Tongue (tissue), 2 donors: ENCODE results near the gene PMM2. TPM values are rescaled to one million over a fixed set of nuclear protein-coding genes. Genes with fewer than 3 reads are reported as not detected.
"Not testable (repeated sequence)": the region's sequence is repeated elsewhere in the genome, so short reads cannot be mapped to it uniquely, and the experiment has no call there.

Source experiments
- DNase-seq: peaks from one replicate; pipeline ENCODE4 v3.0.0-alpha.2; 2015
- total RNA-seq: library from RNA; depleted of rRNA; stranded (reverse); fragments of >200 nt; gene quantifications from one replicate; pipeline ENCODE4 v1.2.3, GENCODE V29; 2014

Gene PMM2
- total RNA-seq, 1 donor from 2014 or later = 27.9 TPM

DNA sequence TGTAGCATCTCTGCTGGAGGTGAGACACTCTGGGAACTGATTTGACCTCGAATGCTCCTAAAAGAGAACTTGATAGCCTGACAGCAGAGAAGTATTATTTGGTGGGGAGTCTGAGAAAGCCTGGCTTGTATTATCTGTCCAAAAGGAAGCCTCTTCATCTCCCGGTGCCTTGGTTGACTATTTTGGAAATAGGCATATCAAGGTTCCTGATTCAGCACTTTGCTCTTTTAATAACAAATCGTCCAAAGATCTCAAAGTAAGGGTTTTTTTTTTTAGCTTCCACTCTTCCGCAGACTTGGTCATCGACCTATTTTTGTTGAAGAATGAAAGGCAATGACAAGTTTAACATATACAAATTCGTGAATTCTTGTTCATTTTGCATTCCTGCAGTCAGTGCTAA, 15.0 kb upstream of the PMM2 start:
- DNase-seq = no peak

DNA sequence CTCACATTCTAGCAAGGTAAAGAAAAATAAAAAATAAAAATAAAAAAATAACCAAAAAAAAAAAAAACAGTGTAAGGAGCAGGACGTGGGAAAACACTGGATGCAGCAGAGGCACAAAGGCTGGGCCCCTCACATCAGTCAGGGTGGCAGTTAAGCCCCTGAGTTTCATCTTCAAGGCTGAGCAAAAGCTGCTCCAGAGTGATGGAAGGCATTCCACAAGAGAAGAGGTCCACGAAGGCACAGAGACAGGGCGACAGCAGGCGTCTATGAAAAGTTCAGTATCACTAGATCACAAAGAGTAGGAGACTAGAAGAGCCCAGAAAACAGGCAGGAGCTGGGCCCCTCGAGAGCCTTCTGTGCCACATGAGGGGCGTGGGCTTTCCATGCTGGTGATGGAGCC, 12.2 kb upstream of the PMM2 start:
- no peak for DNase-seq

DNA sequence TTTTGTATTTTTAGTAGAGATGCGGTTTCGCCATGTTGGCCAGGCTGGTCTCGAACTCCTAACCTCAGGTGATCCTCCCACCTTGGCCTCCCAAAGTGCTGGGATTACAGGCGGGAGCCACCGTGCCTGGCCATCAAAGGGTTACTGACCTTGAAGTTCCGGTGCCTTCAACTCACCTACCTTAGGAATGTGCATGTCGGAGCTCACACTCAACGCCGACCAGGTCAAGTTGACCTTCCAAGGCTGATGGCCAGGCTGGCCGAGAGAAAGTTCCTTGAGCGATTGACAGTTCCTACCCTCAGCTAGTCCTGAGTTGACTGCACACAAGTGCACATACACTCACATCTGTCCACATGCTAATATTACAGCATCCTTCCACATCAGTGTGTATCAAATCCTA, 11.3 kb upstream of the PMM2 start:
- DNase-seq = not testable (repeated sequence)

DNA sequence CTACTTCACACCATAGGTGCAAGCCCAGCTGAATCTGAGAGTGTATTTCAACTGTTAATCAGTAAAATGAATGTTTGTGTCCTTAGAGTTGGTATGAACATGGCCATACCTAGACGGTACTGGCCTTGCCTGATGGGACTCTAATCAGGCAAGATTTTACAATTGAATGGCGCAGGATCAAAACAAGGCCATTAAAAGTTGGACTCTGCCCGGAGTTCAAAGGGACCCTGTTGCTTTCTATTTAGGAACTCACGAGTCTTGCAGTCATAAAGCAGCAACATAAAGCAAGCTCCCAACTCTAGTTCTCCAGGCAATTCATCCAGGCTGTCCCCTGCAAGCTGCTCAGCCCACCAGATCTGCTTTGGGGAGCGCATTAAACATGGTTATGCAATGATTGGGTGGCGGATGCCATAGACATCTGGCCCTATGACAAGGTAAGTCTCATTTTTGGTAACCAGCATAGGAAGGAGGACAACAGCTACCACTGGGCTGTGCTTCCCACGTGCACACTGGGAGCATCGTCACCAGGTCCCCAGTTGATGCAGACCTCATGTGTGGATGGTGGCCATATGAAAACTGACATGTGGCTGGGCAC, 9.0 kb upstream of the PMM2 start:
- DNase-seq = no peak

- no peak for DNase-seq
Observed at GRCh38 chr16:8795091-8795490, 2.5 kb upstream of the PMM2 start.

- DNase-seq = no peak
Observed at GRCh38 chr16:8795818-8796217, 1.8 kb upstream of the PMM2 start.

DNA sequence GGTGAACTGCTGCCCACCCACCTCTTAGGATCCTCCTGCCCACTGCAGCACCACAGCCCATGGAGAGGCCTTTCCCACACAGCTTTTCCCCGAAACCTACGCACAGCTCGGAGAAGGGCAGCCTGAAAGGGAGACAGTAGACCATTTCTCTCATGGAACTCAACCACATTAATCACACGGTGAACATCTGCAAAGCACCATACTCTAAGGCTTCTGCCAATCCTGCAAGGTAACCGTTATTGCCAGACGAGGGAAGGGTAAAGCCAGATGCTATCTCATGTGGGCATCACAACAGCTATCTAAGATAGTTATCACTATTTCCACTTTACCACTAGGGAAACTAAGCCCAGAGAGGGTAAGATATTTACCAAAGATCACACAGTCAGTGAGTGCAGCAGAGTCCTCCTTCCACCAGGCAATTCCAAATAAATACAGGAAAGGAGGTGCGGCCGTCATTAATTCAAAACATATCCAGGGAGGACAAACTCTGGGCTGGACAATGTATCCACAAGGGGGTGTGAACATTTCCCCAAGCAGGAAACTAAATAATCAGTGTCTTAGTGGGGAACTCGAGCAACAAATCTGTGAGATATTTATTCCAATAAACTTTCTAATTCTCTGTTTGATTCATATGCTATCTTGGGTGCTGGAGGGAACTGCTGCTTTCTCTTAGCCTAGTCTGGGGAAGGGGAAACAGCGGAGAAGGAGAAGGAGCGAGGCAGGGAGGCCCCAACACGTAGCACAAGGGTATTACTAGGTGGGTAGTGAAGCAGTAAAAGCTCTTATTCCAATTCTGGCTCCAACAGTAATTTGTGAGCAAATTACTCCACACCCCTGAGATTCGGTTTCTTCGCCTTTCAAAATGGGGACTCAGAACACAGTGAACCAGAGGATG, 923 bp upstream of the PMM2 start:
- no peak for DNase-seq

GRCh38 chr16:8798174-8798527, 512 bp downstream of the PMM2 start:
- peak; percentile 6 for DNase-seq

GRCh38 chr16:8798535-8799157, 1.0 kb downstream of the PMM2 start:
- DNase-seq = no peak

DNA sequence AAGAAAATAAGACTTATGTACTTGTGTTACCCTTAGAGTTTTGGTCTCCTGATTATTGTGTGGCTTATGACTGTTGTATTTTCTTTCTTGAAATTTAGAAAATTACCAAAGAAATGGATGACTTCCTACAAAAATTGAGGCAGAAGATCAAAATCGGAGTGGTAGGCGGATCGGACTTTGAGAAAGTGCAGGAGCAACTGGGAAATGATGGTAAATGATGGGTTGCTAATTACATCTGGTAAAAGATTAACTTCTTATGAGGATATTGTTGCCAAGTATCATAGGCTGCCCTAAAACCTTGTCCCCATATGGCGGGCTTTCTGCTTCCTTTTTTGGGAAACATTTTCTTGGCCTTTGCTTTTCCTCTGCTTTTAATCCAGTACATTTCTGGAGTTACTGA, 4.1 kb downstream of the PMM2 start:
- DNase-seq = no peak

GRCh38 chr16:8803733-8804132, 6.1 kb downstream of the PMM2 start:
- DNase-seq = not testable (repeated sequence)

DNA sequence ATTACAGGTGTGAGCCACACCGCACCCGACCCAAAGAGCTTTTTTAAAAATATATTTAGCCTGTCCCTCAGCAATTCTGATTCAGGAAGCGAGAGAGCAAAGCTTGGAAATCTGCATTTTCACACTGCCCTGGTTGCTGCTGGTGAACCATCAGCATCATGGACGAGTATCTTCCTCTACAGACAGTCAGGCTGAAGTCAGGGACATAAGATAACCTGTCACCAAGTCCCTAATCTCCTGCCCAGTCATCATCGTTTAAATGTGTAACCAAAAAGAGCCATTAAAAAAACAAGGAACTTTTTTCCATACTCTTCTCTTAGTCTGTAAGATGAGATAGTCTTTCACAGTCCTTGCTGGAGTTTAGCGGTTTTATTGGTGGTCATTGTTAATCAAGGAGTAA, 6.7 kb downstream of the PMM2 start:
- DNase-seq = no peak

DNA sequence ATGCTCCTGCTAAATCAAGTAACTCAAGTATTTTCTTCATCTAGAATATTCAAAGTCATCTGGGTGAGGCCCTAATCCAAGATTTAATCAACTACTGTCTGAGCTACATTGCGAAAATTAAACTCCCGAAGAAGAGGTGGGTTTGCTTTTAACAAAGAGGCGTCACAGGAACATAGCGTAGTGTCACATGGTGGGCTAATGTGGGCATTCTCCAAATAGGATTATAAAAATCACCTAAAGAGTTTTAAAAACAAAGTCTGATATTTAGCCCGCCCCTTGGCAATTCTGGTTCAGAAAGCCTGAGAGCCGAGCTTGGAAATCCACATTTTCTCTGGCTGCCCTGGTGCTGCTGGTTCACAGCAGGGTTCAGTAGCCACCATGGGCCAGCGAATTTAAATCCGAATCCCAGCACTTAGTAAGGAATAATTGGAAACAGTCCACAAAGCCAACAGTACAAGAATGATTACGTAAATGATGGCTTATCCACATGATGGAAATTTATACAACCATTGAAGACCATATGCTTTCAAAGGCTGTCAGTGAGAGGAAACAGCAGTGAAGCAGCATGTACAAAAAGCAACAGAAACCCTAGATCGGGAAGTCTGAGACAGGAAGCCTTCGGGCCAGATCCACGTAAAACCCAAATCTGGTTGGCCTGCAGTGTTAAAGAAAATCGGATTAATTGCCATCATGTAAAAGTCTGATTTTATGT, 8.8 kb downstream of the PMM2 start:
- no peak for DNase-seq

- no peak for DNase-seq
Observed at GRCh38 chr16:8807189-8807588, 9.6 kb downstream of the PMM2 start.

GRCh38 chr16:8808009-8808408, 10.4 kb downstream of the PMM2 start:
- no peak for DNase-seq

DNA sequence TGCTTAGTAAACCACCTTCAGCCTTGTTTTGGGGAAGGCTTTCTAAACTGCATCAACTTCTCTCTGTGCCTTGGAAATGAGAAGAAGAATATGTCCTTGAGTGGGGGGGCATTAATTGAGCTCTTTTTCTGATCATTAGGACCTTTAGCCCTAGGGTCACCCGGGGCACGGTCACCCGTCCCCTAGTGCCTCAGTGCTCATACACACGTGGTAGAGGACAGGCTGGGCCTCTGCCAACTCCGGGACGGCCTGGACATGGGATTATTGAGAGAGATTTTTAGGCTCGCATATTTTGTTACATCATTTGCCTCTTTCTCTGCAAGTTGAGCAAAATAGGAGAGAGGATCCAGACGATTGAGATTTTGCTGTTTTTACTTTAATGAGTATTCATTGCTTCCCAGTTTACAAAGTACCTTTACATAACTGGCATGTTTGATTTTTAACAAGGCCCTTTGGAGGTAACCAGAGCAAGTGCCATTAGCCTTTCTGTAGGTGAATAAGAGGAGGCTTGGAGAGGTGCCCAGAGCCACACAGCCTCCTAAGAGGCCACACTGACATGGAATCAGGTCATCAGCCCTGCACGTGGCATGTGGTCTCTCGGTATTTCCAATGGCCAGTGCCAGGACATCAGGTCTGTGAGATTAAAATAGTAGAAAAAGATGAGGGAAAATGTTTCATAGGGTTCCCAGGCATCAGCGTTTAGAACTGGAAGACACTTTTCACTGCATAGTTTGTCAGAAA, 11.1 kb downstream of the PMM2 start:
- DNase-seq = no peak

DNA sequence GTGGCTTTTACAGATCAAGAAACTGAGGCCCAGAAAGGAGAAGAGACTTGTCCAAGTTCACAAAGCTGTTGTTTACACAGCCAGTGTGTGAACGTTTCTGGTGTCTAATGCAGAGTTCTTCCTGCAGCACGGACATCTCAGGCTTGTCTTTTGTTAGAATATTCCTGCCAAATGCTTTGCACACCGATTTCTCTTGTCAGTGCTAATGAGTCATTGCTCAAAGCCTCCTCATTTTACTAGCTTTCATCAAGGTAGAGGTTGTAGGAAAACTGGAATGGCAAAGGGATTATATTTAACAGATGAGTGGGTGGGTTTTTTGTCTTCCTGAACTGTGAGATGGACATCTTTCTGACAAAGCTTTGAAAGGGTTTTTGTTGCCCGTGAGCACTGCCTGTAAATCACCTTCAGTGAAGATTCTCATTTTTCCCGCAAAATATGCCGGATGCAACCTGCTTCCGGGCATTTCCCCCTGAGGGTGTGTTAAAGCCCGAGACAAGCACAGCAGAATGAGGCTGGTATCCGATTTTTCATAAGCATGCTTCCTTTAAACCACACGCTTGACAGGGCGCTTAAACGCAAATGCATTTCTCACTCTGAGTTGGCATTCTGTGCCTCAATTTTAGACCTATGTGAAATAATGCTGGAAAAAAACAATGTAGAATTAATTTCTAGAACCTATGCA, 14.7 kb downstream of the PMM2 start:
- no peak for DNase-seq

GRCh38 chr16:8814095-8814806, 16.6 kb downstream of the PMM2 start:
- no peak for DNase-seq

GRCh38 chr16:8816967-8817655, 19.5 kb downstream of the PMM2 start:
- no peak for DNase-seq
